Measurements from ENCODE around the gene NR2C2.
A peak's percentile ranks its signal among the peaks of the same experiment; 100 is the strongest.
"Not testable (repeated sequence)": the region's sequence is repeated elsewhere in the genome, so short reads cannot be mapped to it uniquely, and the experiment has no call there.

NR2C2 gene

DNA sequence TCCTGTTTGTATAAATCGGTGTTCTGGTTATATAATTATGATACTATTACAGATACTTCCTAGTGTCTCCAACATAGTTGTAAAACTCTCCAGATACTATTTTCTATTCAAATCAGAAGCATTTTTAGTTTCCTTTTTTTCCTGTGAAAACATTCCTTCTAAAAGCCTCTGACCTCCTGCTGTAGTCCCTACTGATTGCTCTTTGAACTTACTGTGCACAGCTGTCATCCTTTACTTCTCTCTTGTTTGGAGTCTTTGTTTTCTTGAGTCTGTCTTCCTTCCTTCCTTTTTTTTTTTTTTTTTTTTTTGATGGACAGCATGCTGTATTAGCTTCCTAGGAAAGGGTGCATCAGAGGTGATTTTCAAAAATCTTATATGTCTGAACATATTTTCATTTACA lies 28.9 kb downstream of the NR2C2 start:
- peak overlapping the region; percentile 2 for H3K27ac Mint-ChIP-seq
- no peaks in the 10 kb centered on the region for H3K9me3 Mint-ChIP-seq
- no peaks in the 10 kb centered on the region for H3K27me3 Mint-ChIP-seq
- H3K4me1 Mint-ChIP-seq, result peaks cover 49% of the 10 kb centered on the region
- H3K36me3 Mint-ChIP-seq, result peaks cover 33% of the 10 kb centered on the region
- H3K4me3 Mint-ChIP-seq, result no peak overlapping the region

DNA sequence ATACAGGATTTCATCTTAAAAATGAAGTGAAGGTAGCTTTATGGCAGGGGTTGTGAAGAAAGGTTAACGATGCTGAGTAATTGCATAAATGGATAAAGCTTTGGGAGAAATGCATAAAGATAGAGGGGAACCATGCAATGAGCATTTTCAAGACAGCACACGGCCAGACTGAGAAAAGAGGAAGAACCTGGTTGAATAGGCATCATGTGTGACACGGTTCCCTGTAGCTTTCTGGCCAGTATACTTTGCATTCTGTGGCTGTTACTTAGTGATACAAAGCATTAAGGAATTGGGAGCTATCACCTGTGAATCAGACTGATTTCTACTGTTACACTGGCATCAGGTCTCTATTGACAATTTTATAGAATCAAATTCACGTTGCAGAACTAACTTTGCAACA lies 33.3 kb downstream of the NR2C2 start:
- H3K36me3 Mint-ChIP-seq, result peaks cover 26% of the 10 kb centered on the region
- peaks cover 49% of the 10 kb centered on the region for H3K4me1 Mint-ChIP-seq
- H3K27ac Mint-ChIP-seq, result no peak overlapping the region
- H3K4me3 Mint-ChIP-seq, result no peak overlapping the region
- H3K27me3 Mint-ChIP-seq, result no peaks in the 10 kb centered on the region
- peaks cover 7% of the 10 kb centered on the region for H3K9me3 Mint-ChIP-seq

DNA sequence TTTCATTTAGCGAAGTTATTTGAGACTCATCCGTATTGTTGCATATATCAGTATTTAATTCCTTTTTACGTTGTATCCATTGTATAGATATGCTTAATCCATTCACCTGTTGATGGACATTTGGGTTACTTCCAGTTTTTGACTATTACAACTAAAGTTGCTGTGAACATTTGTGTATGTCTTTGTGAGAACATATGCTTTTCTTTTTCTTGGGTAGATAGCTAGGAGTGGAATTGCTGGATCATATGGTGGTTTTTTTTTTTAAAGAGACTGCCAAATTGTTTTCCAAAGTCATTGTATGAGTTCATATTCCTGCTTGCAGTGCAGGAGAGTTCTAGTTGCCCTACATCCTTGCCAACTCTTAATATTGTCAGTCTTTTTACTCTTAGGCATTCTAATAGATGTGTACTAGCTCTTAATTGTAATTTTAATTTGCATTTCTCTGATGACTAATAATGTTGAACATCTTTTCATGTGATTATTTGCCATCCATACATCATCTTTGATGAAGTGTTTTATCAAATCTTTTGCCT lies 37.3 kb downstream of the NR2C2 start:
- peaks cover 53% of the 10 kb centered on the region for H3K4me1 Mint-ChIP-seq
- peaks cover 7% of the 10 kb centered on the region for H3K9me3 Mint-ChIP-seq
- H3K27ac Mint-ChIP-seq, result no peak overlapping the region

GRCh38 chr3:14988988-14989394 lies 41.6 kb downstream of the NR2C2 start:
- H3K4me1 Mint-ChIP-seq, result peaks cover 72% of the 10 kb centered on the region
- no peak overlapping the region for H3K4me3 Mint-ChIP-seq
- no peaks in the 10 kb centered on the region for H3K27me3 Mint-ChIP-seq
- H3K36me3 Mint-ChIP-seq, result peaks cover 14% of the 10 kb centered on the region
- no peak overlapping the region for H3K27ac Mint-ChIP-seq
- H3K9me3 Mint-ChIP-seq, result peaks cover 7% of the 10 kb centered on the region

More for the DNA sequence above, 37.3 kb downstream of the NR2C2 start:
- no peaks in the 10 kb centered on the region for H3K27me3 Mint-ChIP-seq
- H3K4me3 Mint-ChIP-seq, result no peak overlapping the region
- H3K36me3 Mint-ChIP-seq, result peaks cover 20% of the 10 kb centered on the region

GRCh38 chr3:14989943-14990779 lies 42.8 kb downstream of the NR2C2 start:
- H3K9me3 Mint-ChIP-seq, result no peaks in the 10 kb centered on the region

DNA sequence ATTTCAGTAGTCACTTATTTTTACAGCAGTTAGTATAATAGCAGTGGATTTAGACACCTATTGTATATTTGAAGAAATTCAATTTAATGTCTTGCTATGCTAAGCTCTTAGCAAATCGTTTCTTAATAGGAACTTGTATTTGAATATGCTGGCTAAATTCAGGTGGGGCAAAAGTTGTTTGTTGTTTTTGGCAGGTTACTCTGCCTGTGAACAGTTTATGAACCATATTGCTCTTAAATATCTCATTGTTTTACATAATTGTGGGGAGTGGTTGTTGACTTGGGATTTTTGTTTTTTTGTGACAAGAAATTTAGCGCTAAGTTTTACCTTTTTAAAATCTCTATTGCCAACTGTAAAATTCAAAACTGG lies 43.4 kb downstream of the NR2C2 start:
- no peaks in the 10 kb centered on the region for H3K27me3 Mint-ChIP-seq
- H3K36me3 Mint-ChIP-seq, result peaks cover 5% of the 10 kb centered on the region
- H3K4me1 Mint-ChIP-seq, result peaks cover 57% of the 10 kb centered on the region
- no peak overlapping the region for H3K27ac Mint-ChIP-seq
- H3K4me3 Mint-ChIP-seq, result no peak overlapping the region
- H3K9me3 Mint-ChIP-seq, result no peaks in the 10 kb centered on the region

More at GRCh38 chr3:14989943-14990779, 42.8 kb downstream of the NR2C2 start:
- H3K27ac Mint-ChIP-seq, result no peak overlapping the region
- peaks cover 4% of the 10 kb centered on the region for H3K36me3 Mint-ChIP-seq
- H3K4me3 Mint-ChIP-seq, result no peak overlapping the region
- no peaks in the 10 kb centered on the region for H3K27me3 Mint-ChIP-seq
- peaks cover 61% of the 10 kb centered on the region for H3K4me1 Mint-ChIP-seq

GRCh38 chr3:14991151-14991742 lies 43.9 kb downstream of the NR2C2 start:
- no peaks in the 10 kb centered on the region for H3K27me3 Mint-ChIP-seq
- peaks cover 54% of the 10 kb centered on the region for H3K4me1 Mint-ChIP-seq
- H3K4me3 Mint-ChIP-seq, result no peak overlapping the region

GRCh38 chr3:14991818-14992612 lies 44.6 kb downstream of the NR2C2 start:
- Mint-ChIP-seq H3K27ac (no peak overlapping the region), H3K4me1 (peaks cover 48% of the 10 kb centered on the region)

More at GRCh38 chr3:14991151-14991742, 43.9 kb downstream of the NR2C2 start:
- Mint-ChIP-seq H3K36me3 (peaks cover 8% of the 10 kb centered on the region), H3K9me3 (no peaks in the 10 kb centered on the region), H3K27ac (no peak overlapping the region)

DNA sequence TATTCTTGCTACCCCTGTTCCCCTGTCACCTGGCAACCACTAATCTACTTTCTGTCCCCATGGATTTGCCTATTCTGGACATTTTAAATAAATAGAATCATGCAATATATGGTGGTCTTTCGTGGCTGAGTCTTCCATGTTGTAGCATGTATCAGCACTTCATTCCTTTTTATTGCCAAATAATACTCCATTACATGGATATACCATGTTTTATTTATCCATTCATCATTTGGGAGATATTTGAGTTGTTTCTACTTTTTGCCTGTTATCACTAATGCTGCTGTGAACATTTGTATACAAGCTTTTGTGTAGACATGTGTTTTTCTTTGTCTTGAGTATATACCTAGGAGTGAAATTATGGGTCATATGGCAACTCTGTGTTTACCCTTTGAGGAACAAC lies 50.6 kb downstream of the NR2C2 start:
- Mint-ChIP-seq H3K9me3 (peaks cover 4% of the 10 kb centered on the region), H3K27ac (no peak overlapping the region), H3K36me3 (peaks cover 25% of the 10 kb centered on the region), H3K4me3 (no peak overlapping the region), H3K4me1 (peaks cover 22% of the 10 kb centered on the region), H3K27me3 (no peaks in the 10 kb centered on the region)

More at GRCh38 chr3:14991818-14992612, 44.6 kb downstream of the NR2C2 start:
- Mint-ChIP-seq H3K9me3 (no peaks in the 10 kb centered on the region), H3K4me3 (no peak overlapping the region), H3K27me3 (no peaks in the 10 kb centered on the region), H3K36me3 (peaks cover 8% of the 10 kb centered on the region)

- H3K9me3 Mint-ChIP-seq, H3K27me3 Mint-ChIP-seq, H3K4me3 Mint-ChIP-seq, H3K27ac Mint-ChIP-seq: not testable (repeated sequence)
- peaks cover 27% of the 10 kb centered on the region for H3K4me1 Mint-ChIP-seq
- H3K36me3 Mint-ChIP-seq, result peaks cover 30% of the 10 kb centered on the region
Measured at GRCh38 chr3:14999182-14999581, 51.8 kb downstream of the NR2C2 start.

GRCh38 chr3:15007681-15008141 lies 60.3 kb downstream of the NR2C2 start:
- peaks cover 8% of the 10 kb centered on the region for H3K4me1 Mint-ChIP-seq
- peak overlapping the region; percentile 11 for H3K4me3 Mint-ChIP-seq
- H3K9me3 Mint-ChIP-seq, result no peaks in the 10 kb centered on the region
- no peaks in the 10 kb centered on the region for H3K27me3 Mint-ChIP-seq
- no peak overlapping the region for H3K27ac Mint-ChIP-seq
- H3K36me3 Mint-ChIP-seq, result peaks cover 24% of the 10 kb centered on the region

- H3K27ac Mint-ChIP-seq, result no peak overlapping the region
- H3K4me1 Mint-ChIP-seq, result peaks cover 3% of the 10 kb centered on the region
- H3K27me3 Mint-ChIP-seq, result no peaks in the 10 kb centered on the region
- H3K9me3 Mint-ChIP-seq, result no peaks in the 10 kb centered on the region
- peaks cover 22% of the 10 kb centered on the region for H3K36me3 Mint-ChIP-seq
- no peak overlapping the region for H3K4me3 Mint-ChIP-seq
Measured at GRCh38 chr3:15009167-15009566, 61.8 kb downstream of the NR2C2 start.

- Mint-ChIP-seq H3K36me3 (peaks cover 17% of the 10 kb centered on the region), H3K4me3 (no peak overlapping the region), H3K27me3 (no peaks in the 10 kb centered on the region), H3K4me1 (peaks cover 3% of the 10 kb centered on the region), H3K27ac (no peak overlapping the region), H3K9me3 (no peaks in the 10 kb centered on the region)
Measured at GRCh38 chr3:15010664-15011063, 63.3 kb downstream of the NR2C2 start.

- no peaks in the 10 kb centered on the region for H3K9me3 Mint-ChIP-seq
- peaks cover 20% of the 10 kb centered on the region for H3K36me3 Mint-ChIP-seq
- H3K27me3 Mint-ChIP-seq, result no peaks in the 10 kb centered on the region
- H3K4me1 Mint-ChIP-seq, result peaks cover 3% of the 10 kb centered on the region
- no peak overlapping the region for H3K4me3 Mint-ChIP-seq
- H3K27ac Mint-ChIP-seq, result no peak overlapping the region
Measured at GRCh38 chr3:15011174-15011573, 63.8 kb downstream of the NR2C2 start.

DNA sequence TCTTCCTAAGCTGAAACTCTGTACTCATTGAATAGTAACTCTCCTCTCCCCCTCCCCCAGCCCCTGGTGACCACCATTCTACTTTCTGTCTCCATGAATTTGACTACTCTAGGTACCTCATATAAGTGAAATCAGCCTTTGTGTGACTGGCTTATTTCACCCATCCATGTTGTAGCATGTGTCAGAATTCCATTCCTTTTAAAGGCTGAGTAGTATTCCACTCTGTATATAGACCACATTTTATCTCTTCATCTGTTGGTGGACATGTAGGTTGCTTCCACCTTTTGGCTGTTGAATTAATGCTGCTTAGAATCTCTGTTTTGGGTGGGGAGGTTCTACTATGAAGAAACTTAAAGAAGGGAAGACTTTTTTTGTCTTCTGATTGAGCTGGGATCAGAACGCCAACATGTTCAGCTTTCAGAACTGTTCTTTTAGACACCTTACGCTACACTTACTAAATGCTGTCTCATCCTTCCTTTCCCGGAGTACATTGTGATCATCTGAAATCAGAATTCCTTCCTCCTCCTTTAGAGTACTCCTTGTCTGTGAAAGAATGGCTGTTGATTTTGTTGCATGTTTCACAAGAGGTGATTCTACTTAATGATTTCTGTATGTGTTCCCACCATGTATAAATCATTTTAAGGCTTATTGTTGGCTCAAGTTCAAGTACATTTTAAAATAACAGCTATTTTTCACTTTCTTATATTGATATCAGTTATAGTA lies 67.4 kb downstream of the NR2C2 start:
- Mint-ChIP-seq H3K4me1 (peaks cover 3% of the 10 kb centered on the region), H3K9me3 (no peaks in the 10 kb centered on the region), H3K27ac (no peak overlapping the region)

More for the DNA sequence above, 67.4 kb downstream of the NR2C2 start:
- Mint-ChIP-seq H3K36me3 (peaks cover 31% of the 10 kb centered on the region), H3K27me3 (no peaks in the 10 kb centered on the region), H3K4me3 (no peak overlapping the region)

Measured in activated naive CD4-positive, alpha-beta T cell treated with anti-CD3 and anti-CD28 coated beads, Interleukin-2, amount 50 U/mL, for 24 hours (primary cell).